ENCODE data around the gene TSPAN15. TPM values are rescaled to one million over a fixed set of nuclear protein-coding genes. Genes with fewer than 3 reads are reported as not detected.

The TSPAN15 gene
- total and polyA plus RNA-seq, 2 of the 4 experiments (the other 2 are of a cell fraction): 0.48 TPM; not detected in 1

GRCh38 chr10:69418052-69418752 is 33.1 kb upstream of the TSPAN15 start:
- no peaks in the 10 kb centered on the region for H4K20me1 ChIP-seq (ENCODE audit: insufficient read depth, low read length)
- H2BK120ac ChIP-seq (ENCODE audit: low read depth, low read length): no peak overlapping the region
- H3K36me3 ChIP-seq (ENCODE audit: control insufficient read depth, insufficient read depth, low read length): no peaks in the 10 kb centered on the region
- H3K23ac ChIP-seq (ENCODE audit: low read depth, low read length): no peak overlapping the region
- no peak overlapping the region for H3K18ac ChIP-seq (ENCODE audit: low read depth, low read length)
- dilution Hi-C loops (cut with HindIII; ENCODE audit: low sequenced_read_pairs, unreplicated experiment): no loop called here
- no peak overlapping the region for H2AK9ac ChIP-seq (replicated peaks; ENCODE audit: low read depth, low read length, poor library complexity)
- no peak overlapping the region for H3K14ac ChIP-seq (replicated peaks; ENCODE audit: low read depth, low read length)
- no peak overlapping the region for H2BK20ac ChIP-seq (ENCODE audit: low read depth, low read length)
- no peak overlapping the region for H2AFZ ChIP-seq (replicated peaks; ENCODE audit: low read length, poor library complexity)
- H4K91ac ChIP-seq (ENCODE audit: insufficient read depth, low read depth, low read length): no peak overlapping the region
- no peak overlapping the region for H3K56ac ChIP-seq (ENCODE audit: extremely low read depth, insufficient read depth, low read length)
- H3K4me1 ChIP-seq (ENCODE audit: control insufficient read depth, insufficient read depth, low read length): peaks cover 7% of the 10 kb centered on the region; the same call in 1 of the 2 replicates
- no TSS peak for BruUV-seq (replicated peaks)
- POLR2A ChIA-PET (ENCODE audit: unreplicated experiment): no interaction called here
- H3K4me3 ChIP-seq (ENCODE audit: insufficient read depth, low read depth, low read length): no peak overlapping the region
- ATAC-seq (ENCODE audit: low read depth): no peak
- no peak overlapping the region for H4K8ac ChIP-seq (ENCODE audit: low read depth in 2 of 2, low read length in 2 of 2)
- H3K79me1 ChIP-seq (ENCODE audit: low read depth in 1 of 2, low read length in 2 of 2): no peaks in the 10 kb centered on the region
- H3K4ac ChIP-seq (ENCODE audit: low read depth, low read length): no peak overlapping the region
- no peak overlapping the region for H3K4me2 ChIP-seq (ENCODE audit: low read depth, low read length)
- in situ Hi-C loops (cut with MboI; ENCODE audit: low sequenced_read_pairs): loop anchor here (10.0 kb wide), 1 partner anchor 413 kb away; no protein-coding TSS in a partner anchor
- H2BK5ac ChIP-seq (ENCODE audit: low read depth, low read length, poor library complexity, severe bottlenecking): no peak overlapping the region
- peaks cover 37% of the 10 kb centered on the region for H3K27me3 ChIP-seq (ENCODE audit: control insufficient read depth, insufficient read depth, low read length)
- H2AK5ac ChIP-seq (ENCODE audit: low read depth, low read length): no peak overlapping the region
- 20% methylated on average over 1 of the region's 8 CpGs; no CpG with 5 or more reads in 1 of the 2 experiments for WGBS, 2 experiments (ENCODE audit: extremely low coverage in 2 of 2, insufficient read length in 1 of 2)
- DNase-seq: no peak
- no peaks in the 10 kb centered on the region for H3K9me3 ChIP-seq (ENCODE audit: control insufficient read depth, insufficient read depth, low read length)
- no peak overlapping the region for H3K27ac ChIP-seq (ENCODE audit: insufficient read depth, low read length)
- intact Hi-C loops (cut with micrococcal nuclease): loop anchor here (10.0 kb wide), 1 partner anchor 633 kb away; no protein-coding TSS in a partner anchor
- H2BK15ac ChIP-seq (ENCODE audit: low read depth, low read length): no peak overlapping the region
- CTCF ChIA-PET: interaction anchor here (1.2 to 1.8 kb wide), 2 partner anchors 10 to 81 kb away, joined by 3 to 6 read pairs; no protein-coding TSS in a partner anchor
- no peak overlapping the region for H3K9ac ChIP-seq (ENCODE audit: low read depth, low read length)
- peaks cover 5% of the 10 kb centered on the region; the same call in 1 of the 2 replicates for H3K9me1 ChIP-seq (ENCODE audit: insufficient read depth, low read length)
- no peak overlapping the region for H4K5ac ChIP-seq (ENCODE audit: low read depth, low read length)
- no peak for TF ChIP-seq POLR2A (IDR thresholded peaks at IDR 0.05; ENCODE audit: low read depth, low read length)
- no peak for TF ChIP-seq USF2 (IDR thresholded peaks at IDR 0.05; ENCODE audit: low read depth, low read length)
- TF ChIP-seq CEBPB (IDR thresholded peaks at IDR 0.05; ENCODE audit: low read depth, low read length): no peak
- TF ChIP-seq SMC3 (IDR thresholded peaks at IDR 0.05; ENCODE audit: low read depth, low read length): no peak
- TF ChIP-seq BHLHE40 (IDR thresholded peaks at IDR 0.05; ENCODE audit: low read depth, low read length): no peak
- TF ChIP-seq RCOR1 (IDR thresholded peaks at IDR 0.05; ENCODE audit: insufficient replicate concordance, low read length): no peak
- no peak for TF ChIP-seq MXI1 (IDR thresholded peaks at IDR 0.05; ENCODE audit: borderline replicate concordance, low read depth, low read length)
- no peak for TF ChIP-seq MAFK (IDR thresholded peaks at IDR 0.05; ENCODE audit: low read depth, low read length)
- TF ChIP-seq, protein P1, sequence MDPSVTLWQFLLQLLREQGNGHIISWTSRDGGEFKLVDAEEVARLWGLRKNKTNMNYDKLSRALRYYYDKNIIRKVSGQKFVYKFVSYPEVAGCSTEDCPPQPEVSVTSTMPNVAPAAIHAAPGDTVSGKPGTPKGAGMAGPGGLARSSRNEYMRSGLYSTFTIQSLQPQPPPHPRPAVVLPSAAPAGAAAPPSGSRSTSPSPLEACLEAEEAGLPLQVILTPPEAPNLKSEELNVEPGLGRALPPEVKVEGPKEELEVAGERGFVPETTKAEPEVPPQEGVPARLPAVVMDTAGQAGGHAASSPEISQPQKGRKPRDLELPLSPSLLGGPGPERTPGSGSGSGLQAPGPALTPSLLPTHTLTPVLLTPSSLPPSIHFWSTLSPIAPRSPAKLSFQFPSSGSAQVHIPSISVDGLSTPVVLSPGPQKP (IDR thresholded peaks at IDR 0.05; ENCODE audit: borderline replicate concordance, low read depth, low read length): no peak
- TF ChIP-seq RFX5 (IDR thresholded peaks at IDR 0.05; ENCODE audit: low read depth, low read length): no peak
- TF ChIP-seq NFE2L2 (IDR thresholded peaks at IDR 0.05; ENCODE audit: low read depth, low read length): no peak
- TF ChIP-seq CTCF (conservative IDR thresholded peaks at IDR 0.05; ENCODE audit: low read depth, low read length): no peak
- TF ChIP-seq MAZ (IDR thresholded peaks at IDR 0.05; ENCODE audit: borderline replicate concordance, low read depth, low read length): no peak
- TF ChIP-seq RAD21 (IDR thresholded peaks at IDR 0.05; ENCODE audit: low read length): no peak
- TF ChIP-seq FOS (IDR thresholded peaks at IDR 0.05; ENCODE audit: low read depth, low read length): no peak
